Measurements from ENCODE around the gene PCBP3.

DNA sequence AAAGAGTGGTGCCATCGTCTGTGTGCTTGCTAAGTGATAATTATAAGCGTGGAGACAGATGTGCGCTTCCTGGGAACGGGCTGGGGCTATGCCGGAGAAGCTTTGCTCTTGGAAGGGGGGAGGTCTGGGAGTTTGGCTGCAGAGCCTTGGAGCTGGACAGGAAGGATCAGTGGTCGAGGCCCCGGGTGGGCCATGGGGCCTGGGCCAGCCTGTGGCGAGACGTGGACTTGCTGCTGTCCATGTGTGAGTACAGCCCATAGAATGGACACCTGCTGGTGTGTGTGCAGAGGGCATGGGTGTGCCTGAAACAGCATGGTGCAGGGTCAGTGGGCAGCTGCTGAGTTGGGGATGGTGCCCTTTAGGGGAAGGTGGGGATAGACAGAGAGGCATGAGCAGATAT lies 121.3 kb downstream of the PCBP3 start:
- TF ChIP-seq, protein P1, sequence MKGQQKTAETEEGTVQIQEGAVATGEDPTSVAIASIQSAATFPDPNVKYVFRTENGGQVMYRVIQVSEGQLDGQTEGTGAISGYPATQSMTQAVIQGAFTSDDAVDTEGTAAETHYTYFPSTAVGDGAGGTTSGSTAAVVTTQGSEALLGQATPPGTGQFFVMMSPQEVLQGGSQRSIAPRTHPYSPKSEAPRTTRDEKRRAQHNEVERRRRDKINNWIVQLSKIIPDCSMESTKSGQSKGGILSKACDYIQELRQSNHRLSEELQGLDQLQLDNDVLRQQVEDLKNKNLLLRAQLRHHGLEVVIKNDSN (IDR thresholded peaks at IDR 0.05; ENCODE audit: borderline replicate concordance, extremely low read length, insufficient read depth, low read depth, low read length) = no peak
- no peak for TF ChIP-seq MXI1 (IDR thresholded peaks at IDR 0.05; ENCODE audit: low read depth, low read length)
- TF ChIP-seq, protein P2, sequence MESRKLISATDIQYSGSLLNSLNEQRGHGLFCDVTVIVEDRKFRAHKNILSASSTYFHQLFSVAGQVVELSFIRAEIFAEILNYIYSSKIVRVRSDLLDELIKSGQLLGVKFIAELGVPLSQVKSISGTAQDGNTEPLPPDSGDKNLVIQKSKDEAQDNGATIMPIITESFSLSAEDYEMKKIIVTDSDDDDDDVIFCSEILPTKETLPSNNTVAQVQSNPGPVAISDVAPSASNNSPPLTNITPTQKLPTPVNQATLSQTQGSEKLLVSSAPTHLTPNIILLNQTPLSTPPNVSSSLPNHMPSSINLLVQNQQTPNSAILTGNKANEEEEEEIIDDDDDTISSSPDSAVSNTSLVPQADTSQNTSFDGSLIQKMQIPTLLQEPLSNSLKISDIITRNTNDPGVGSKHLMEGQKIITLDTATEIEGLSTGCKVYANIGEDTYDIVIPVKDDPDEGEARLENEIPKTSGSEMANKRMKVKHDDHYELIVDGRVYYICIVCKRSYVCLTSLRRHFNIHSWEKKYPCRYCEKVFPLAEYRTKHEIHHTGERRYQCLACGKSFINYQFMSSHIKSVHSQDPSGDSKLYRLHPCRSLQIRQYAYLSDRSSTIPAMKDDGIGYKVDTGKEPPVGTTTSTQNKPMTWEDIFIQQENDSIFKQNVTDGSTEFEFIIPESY (IDR thresholded peaks at IDR 0.05) = no peak
- TF ChIP-seq GABPA (IDR thresholded peaks at IDR 0.05; ENCODE audit: low read depth) = no peak
- TF ChIP-seq SRF (IDR thresholded peaks at IDR 0.05; ENCODE audit: low read depth in 2 of 2, low read length in 2 of 2) = no peak
- TF ChIP-seq POLR2AphosphoS5 (IDR thresholded peaks at IDR 0.05; ENCODE audit: low read length) = no peak
- TF ChIP-seq, protein P3, sequence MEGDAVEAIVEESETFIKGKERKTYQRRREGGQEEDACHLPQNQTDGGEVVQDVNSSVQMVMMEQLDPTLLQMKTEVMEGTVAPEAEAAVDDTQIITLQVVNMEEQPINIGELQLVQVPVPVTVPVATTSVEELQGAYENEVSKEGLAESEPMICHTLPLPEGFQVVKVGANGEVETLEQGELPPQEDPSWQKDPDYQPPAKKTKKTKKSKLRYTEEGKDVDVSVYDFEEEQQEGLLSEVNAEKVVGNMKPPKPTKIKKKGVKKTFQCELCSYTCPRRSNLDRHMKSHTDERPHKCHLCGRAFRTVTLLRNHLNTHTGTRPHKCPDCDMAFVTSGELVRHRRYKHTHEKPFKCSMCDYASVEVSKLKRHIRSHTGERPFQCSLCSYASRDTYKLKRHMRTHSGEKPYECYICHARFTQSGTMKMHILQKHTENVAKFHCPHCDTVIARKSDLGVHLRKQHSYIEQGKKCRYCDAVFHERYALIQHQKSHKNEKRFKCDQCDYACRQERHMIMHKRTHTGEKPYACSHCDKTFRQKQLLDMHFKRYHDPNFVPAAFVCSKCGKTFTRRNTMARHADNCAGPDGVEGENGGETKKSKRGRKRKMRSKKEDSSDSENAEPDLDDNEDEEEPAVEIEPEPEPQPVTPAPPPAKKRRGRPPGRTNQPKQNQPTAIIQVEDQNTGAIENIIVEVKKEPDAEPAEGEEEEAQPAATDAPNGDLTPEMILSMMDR (IDR thresholded peaks at IDR 0.05 in 2 of 3, conservative IDR thresholded peaks at IDR 0.05 in 1 of 3; ENCODE audit: control insufficient read depth in 2 of 3, extremely low read depth in 1 of 3, insufficient read depth in 1 of 3, low read depth in 3 of 3, low read length in 3 of 3) = no peak
- no peak for TF ChIP-seq EP300 (IDR thresholded peaks at IDR 0.05; ENCODE audit: borderline replicate concordance in 1 of 2, control insufficient read depth in 1 of 2, low read depth in 2 of 2, low read length in 2 of 2)
- no peak for TF ChIP-seq JUND (IDR thresholded peaks at IDR 0.05; ENCODE audit: low read depth, low read length)
- TF ChIP-seq FOXK2 (IDR thresholded peaks at IDR 0.05) = no peak

Measured in GM12878 (cell line).